Fibroblast of skin of right quadriceps (primary cell): ENCODE measurements around the gene SEC24D.
"Not testable (repeated sequence)": the region's sequence is repeated elsewhere in the genome, so short reads cannot be mapped to it uniquely, and the experiment has no call there.

ENCODE experiments used
- DNase-seq: peaks from one replicate; pipeline ENCODE4 v3.0.0-alpha.2; 2013

SEC24D gene

GRCh38 chr4:118835571-118836300, at the start of gene SEC24D:
TSS of gene SEC24D (minus strand) at chr4:118836126. CDS start at chr4:118833696, 2,430 bp downstream.
- DNase-seq: peak; percentile 89

- DNase-seq: no peak
Measured at GRCh38 chr4:118884716-118885115, 48.8 kb upstream of the SEC24D start.

- no peak for DNase-seq
Measured at GRCh38 chr4:118883861-118884260, 47.9 kb upstream of the SEC24D start.

GRCh38 chr4:118881512-118882146, 45.7 kb upstream of the SEC24D start:
- no peak for DNase-seq

DNA sequence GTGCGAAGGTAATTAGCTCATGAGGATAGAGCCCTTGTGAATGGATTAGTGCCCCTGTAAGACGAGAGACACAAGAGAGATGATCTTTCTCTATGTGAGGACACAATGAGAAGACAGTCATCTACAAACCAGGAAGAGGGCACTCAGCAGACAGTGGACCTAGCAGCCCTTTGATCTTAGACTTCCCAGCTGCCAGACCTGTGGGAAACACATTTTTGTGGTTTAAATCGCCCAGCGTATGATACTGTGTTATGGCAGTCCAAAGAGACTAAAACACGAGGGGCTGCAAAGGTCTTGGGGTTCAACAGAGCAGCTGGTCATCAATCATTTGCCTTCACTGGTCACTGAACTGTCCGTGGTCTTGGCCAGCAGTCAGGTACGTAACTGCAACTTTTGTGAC, 43.5 kb upstream of the SEC24D start:
- no peak for DNase-seq

DNA sequence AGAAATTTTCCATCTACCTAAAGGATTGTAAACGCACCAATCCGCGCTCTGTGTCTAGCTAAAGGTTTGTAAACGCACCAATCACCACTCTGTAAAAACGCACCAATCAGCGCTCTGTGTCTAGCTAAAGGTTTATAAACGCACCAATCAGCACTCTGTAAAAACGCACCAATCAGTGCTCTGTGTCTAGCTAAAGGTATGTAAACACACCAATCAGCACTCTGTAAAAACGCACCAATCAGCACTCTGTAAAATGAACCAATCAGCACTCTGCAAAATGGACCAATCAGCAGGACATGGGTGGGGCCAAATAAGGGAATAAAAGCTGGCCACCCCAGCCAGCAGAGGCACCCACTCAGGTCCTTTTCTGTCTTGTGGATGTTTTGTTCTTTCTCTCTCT, 42.6 kb upstream of the SEC24D start:
- DNase-seq: not testable (repeated sequence)

DNA sequence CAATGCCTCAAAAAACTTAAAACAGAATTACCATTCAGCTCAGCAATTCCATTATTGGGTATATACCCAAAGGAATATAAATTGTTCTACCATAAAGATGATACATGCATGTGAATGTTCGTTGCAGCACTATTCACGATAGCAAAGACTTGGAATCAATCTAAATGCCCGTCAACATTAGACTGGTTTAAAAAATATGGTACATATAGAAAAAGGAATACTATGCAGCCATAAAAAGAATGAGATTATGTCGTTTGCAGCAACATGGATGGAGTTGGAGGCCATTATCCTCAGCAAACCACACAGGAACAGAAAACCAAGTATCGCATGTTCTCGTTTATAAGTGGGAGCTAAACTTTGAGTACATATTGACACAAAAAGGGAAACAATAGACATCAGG, 41.9 kb upstream of the SEC24D start:
- DNase-seq: no peak

GRCh38 chr4:118872181-118872580, 36.3 kb upstream of the SEC24D start:
- DNase-seq: no peak

DNA sequence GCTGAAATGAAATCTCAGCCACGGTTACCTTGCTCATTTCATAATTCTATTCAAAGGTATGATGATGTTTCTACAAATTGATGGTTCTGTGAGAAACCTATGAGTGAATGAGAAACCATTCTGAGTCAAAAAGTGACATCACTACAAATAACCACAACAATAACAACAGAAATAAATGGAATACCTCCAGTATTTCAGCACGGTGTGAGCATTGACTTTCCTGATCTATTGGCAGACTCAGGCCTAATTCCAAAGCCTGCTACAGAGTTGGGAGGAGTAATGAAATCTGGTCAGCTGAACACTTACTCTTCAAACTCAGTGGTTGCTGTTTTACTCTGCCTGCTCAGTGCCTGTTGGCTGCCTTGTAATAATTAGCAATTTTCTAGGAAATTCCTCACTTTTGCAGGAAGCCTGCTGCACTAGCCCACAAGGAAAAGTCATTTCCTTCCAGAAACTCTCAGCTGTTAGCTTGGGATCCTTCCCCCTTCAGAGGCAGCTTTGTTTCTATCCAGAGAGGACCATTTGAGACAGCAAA, 33.9 kb upstream of the SEC24D start:
- peak; percentile 60 for DNase-seq

DNA sequence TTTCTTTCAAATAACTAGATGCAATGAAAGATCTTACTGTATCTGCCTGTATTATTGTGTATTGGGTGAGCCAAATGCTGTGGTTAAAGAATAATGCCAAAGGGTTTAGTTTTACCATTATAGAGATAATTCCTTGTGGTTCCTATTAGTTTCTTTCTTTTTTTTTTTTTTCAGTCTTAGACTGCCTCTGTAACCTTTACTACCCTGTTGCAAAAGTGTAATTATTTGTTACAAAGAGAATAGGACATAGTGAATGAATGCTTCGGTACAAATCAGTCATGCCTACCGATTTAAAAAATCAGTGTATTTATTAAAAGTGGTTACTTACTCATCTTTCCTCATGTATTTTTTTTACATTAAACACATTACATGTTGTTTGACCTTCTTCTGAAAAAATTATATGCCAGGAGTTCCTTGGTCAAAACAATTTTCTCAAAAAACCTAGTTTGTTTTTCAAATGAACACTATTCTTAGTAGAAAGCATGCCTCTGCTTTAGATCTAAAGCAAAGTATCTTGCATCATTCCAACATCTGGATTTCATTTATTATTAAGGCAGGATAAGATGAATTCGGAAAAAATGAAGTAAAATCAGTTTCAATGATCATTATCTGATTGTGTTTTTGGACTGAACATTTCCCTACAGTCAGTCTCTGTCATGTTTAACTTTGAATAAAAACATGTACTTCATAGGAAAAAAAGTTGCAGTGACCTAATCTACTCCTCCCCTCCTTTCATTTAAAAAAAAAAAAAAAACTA, 31.6 kb upstream of the SEC24D start:
- peak; percentile 60 for DNase-seq

DNA sequence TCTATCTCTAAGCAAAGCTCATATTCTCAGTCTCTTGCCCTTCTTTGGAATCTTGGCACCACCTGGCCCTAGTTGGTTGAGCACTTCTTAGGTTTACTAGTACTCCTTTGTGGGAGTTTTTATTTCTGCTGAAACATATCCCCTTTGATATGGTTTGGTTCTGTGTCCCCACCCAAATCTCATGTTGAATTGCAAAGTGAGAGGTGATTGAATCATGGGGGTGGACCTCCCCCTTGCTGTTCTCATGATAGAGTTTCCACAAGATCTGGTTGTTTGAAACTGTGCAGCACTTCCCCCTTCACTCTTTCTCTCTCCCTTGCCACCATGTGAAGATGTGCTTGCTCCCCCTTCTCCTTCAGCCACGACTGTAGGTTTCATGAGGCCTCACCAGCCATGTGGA, 30.5 kb upstream of the SEC24D start:
- no peak for DNase-seq

DNA sequence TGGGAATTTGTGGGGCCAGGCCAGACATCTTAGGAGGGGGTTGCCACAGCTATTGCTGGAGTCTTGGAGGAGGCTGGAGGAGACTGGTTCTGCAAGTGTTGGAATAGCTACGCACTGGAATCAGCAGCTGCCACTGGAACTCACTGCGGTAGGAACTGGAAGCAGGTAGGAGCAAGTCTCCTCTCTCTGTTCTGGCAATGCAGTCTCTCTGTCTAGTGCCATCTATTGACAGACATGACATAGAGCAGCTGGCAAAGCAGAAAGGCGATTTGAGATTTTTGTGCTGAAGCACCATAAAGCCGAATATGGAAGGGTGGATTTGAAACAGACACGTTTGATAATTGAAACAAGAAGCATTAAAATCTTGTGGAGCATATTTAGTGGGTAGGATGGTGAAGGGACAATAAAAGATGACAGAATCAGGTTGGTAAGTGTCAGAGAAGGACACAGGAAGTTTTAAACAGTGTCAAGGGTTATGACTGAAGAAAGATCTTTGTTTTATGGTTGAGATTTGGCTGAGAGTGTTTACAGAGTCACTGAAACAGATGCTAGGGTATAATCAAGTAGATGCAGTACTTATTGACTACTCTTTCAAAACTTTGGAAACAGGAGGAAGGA, 29.3 kb upstream of the SEC24D start:
- DNase-seq: peak; percentile 57

DNA sequence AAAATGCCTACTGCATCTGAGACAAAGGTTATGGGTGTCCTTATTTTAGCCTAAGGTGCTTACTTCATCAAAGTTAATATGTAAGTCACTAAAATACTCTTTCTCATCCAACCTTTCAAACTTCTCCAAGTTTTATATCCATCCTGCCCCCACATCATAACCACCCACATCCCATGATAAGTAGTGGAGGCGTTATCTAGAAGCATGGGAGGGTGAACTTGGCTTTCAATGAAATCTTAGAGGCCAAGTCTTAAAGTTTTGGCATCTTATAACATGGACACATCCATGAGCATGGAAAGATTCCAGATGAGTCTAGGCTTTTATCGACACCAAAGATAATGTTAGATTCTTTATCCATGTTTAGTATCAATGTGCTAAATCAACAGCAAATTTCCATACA, 22.9 kb upstream of the SEC24D start:
- DNase-seq: no peak

DNA sequence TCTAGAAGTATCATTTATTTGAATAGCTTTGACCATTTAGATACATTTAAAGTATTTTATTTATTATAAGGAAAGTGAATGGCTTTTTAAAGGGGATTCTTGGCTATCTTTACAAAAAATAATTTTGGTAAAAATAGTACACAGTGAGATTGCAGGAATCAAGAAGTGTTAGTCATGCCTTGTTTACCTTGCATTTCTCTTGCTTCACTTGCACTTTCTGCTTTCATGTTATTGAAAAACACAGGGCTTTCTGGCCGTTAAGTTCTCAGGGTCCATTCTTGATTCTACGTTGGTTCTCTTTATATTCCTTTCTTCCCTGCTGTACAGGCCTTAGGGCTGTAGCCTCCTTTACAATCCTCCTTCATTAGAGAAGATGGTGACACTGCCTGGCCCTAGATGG, 21.8 kb upstream of the SEC24D start:
- DNase-seq: no peak

DNA sequence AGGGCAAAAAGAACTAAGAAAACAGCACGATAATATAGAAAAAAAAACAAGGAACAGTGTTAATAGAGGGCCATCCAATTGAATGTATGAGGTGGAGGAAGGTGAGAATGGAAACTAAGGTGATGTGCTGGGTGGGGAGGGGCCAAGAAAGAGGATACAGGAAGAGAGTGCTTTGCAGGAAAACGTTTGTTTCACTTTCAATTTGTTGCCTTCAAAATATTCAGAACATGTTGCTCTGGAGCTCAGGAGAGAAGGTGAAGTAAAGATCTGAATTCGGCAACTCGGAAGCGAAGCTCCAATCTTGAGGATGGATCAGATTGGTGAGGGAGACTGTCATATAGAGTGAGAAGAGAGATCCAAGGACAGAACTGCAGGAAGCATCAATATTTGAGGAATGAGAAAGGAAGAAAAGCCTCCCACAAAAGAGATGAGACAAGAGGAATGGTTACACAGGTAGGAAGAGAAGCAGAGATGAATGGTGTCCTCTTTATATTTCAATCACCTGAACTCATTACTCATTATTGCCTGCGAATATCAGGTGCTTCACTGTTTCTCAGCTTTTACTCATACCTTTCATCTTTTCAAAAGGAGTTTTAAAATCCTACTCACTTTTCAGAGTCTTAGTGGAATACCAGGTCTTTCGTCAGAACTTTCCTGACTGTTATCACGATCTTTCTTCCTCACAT, 14.7 kb upstream of the SEC24D start:
- DNase-seq: no peak

- no peak for DNase-seq
Measured at GRCh38 chr4:118849867-118850487, 14.1 kb upstream of the SEC24D start.

DNA sequence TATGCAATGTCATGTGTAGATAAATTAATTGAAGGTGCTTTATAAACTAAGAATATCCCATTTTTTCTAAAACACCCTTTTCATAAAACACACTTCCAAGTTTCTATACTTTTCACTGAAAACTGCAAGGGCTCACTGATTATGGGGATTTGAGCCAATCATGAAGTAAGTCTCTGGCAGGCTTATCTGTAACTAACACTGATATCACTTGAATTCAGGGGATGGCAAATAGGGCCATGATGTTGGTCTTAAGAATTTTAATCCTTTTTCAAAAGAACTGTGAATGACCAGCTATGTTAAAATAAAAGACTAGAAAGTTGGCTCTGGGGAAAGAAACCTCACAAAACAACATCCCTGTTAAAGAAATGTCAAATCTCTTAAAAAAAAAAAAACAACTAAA, 13.0 kb upstream of the SEC24D start:
- no peak for DNase-seq

DNA sequence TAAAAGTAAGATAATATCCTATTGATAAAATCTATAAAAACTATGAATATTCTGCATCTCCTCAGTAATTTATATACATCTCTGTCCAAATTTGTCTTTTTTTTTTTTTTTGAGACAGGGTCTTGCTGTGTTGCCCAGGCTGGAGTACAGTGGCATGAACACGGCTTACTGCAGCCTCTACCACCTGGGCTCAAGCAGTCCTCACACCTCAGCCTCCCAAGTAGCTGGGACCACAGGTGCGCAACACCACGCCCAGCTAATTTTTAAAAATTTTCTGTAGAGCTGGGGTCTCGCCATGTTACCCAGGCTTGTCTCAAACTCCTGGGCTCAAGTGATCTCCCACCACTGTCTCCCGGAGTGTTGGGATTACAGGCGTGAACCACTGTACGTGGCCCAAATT, 12.3 kb upstream of the SEC24D start:
- no peak for DNase-seq

DNA sequence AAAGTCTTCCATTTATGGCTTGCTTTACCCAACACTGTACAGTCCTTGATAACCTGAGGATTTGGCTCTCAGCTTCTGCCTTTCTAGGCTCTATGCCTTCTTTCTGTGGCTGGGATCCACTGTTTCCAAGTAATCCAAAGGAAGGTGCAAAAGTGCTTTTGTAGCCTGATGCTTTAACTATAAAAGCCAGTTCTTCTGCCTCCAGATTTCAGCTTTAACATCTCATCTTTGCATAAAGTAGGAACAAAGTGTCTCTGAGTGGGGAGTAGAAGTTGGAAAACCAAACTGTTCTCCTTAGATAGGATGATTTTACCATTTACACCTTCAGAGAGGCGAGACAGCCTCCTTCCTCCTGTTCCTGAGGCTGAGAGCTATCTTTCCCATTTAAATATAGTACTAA, 11.1 kb upstream of the SEC24D start:
- no peak for DNase-seq

DNA sequence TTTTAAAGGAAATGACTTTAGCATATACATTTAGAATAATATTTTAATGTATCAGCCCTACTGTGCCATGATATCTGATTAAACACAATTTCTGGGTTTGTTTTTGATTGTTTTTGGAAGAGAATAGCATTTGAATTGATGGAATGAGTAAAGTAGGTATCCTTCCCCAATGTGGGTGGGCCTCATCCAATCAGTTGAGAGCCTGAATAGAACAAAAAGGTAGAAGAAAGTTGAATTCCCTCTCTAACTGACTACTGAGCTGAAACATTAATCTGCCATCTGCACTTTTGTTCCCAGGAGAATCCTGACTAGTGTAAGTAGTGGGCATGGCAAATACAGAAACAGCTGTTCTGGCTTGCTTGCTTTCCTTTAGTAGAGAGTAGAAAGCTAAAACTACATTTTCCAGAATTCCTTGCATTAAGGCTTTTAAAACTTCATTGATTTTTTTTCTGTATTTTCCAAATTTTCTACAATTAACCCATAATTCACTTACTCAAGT, 9.7 kb upstream of the SEC24D start:
- DNase-seq: no peak

- DNase-seq: no peak
Measured at GRCh38 chr4:118843237-118843636, 7.3 kb upstream of the SEC24D start.

GRCh38 chr4:118842055-118842454, 6.1 kb upstream of the SEC24D start:
- DNase-seq: peak; percentile 79
